HepG2 (cell line): ENCODE measurements around the gene NRBF2. TPM values are rescaled to one million over a fixed set of nuclear protein-coding genes. Genes with fewer than 3 reads are reported as not detected.

Source experiments
- ATAC-seq: fragments of 200-7000 bp; cut with Tn5 transposase; 3 replicates; pipeline ENCODE4 v1.9.1; 2020; ENCODE audit warnings: mild to moderate bottlenecking, moderate library complexity
- BruUV-seq: library from RNA; stranded (reverse); fragments of 400-500 nt; replicated peaks from 2 replicates; lab custom pipeline; 2021; lab: Mats Ljungman, UMichigan
- CTCF ChIA-PET: fragments of 300-600 bp; formaldehyde crosslinking; extraction: SDS; loops from one replicate; lab custom pipeline; 2021; ENCODE audit warnings: low total read pairs, inconsistent platforms, low intra/inter-chr PET ratio; lab: Yijun Ruan, JAX
- POLR2A ChIA-PET: fragments of 350-600 bp; sonication (Branson Sonifier 250); formaldehyde crosslinking; loops from one replicate; lab custom pipeline; 2020; ENCODE audit warnings: antibody characterized with exemption, inconsistent platforms; lab: Yijun Ruan, JAX
- DNase-seq: peaks from one replicate; pipeline ENCODE4 v3.0.0-alpha.2; 2015; ENCODE audit warnings: low spot score
- FAIRE-seq: peaks from 3 replicates; lab custom pipeline; 2011; peaks lifted over from hg19 to GRCh38; lab: Jason Lieb, UNC
- H2AFZ ChIP-seq: one replicate; pipeline ENCODE4 v1.6.1; 2011; ENCODE audit warnings: low read length, inconsistent platforms
- H3K27ac ChIP-seq: fragments of 300-600 bp; 3 replicates; pipeline ENCODE4 v1.8.0; 2011; ENCODE audit warnings: mixed run types, mild to moderate bottlenecking, mixed read lengths, low read length, inconsistent platforms; ENCODE audit not compliant: insufficient read depth; ENCODE audit errors: extremely low read length
- H3K27me3 ChIP-seq, 2 experiments: fragments of 200-600 bp in 1 of 2; 2 replicates in 1 of 2; 3 replicates in 1 of 2; pipeline versions ENCODE4 v1.6.0 to v1.8.0; 2011; ENCODE audit warnings: low read length in 2 of 2, mild to moderate bottlenecking in 2 of 2, moderate library complexity in 2 of 2, inconsistent platforms in 1 of 2; ENCODE audit not compliant: insufficient read depth in 2 of 2, control insufficient read depth in 1 of 2
- H3K36me3 ChIP-seq, 2 experiments: fragments of 200-600 bp in 1 of 2; replicated peaks in 1 of 2; 2 replicates in 1 of 2; 3 replicates in 1 of 2; pipeline versions ENCODE4 v1.5.1 to v1.8.0; 2011; ENCODE audit warnings: low read length in 2 of 2, inconsistent platforms in 1 of 2; ENCODE audit not compliant: insufficient read depth in 2 of 2, control insufficient read depth in 1 of 2
- H3K4me1 ChIP-seq: 2 replicates; pipeline ENCODE4 v1.5.1; 2012; ENCODE audit warnings: low read length, inconsistent platforms; ENCODE audit not compliant: insufficient read depth
- H3K4me2 ChIP-seq: 2 replicates; pipeline ENCODE4 v1.6.0; 2011; ENCODE audit warnings: low read depth, low read length, inconsistent platforms
- H3K4me3 ChIP-seq, 3 experiments: fragments of 200-600 bp in 1 of 3; sonication (generic), shearing (Covaris generic) in 1 of 3; replicated peaks in 1 of 3; 2 replicates each; pipeline ENCODE4 v1.5.1; 2011 to 2016; ENCODE audit warnings: low read length in 3 of 3, inconsistent platforms in 2 of 3, low read depth in 2 of 3, mild to moderate bottlenecking in 2 of 3, control low read depth in 1 of 3, mixed read lengths in 1 of 3; ENCODE audit not compliant: insufficient read depth in 1 of 3
- H3K79me2 ChIP-seq: one replicate; pipeline ENCODE4 v1.6.1; 2011; ENCODE audit warnings: low read length, inconsistent platforms; ENCODE audit not compliant: insufficient read depth
- H3K9ac ChIP-seq: 2 replicates; pipeline ENCODE4 v1.6.0; 2011; ENCODE audit warnings: mild to moderate bottlenecking, low read depth, low read length, inconsistent platforms; ENCODE audit not compliant: insufficient read depth
- H3K9me3 ChIP-seq: 2 replicates; pipeline ENCODE4 v1.5.1; 2012; ENCODE audit warnings: mild to moderate bottlenecking, low read length
- H4K20me1 ChIP-seq: 2 replicates; pipeline ENCODE4 v1.6.0; 2011; ENCODE audit warnings: inconsistent platforms, mild to moderate bottlenecking, low read length, moderate library complexity; ENCODE audit not compliant: insufficient read depth
- BCL6 ChIP-seq: IDR thresholded peaks from 2 replicates; pipeline ENCODE4 v1.6.1; 2016; ENCODE audit warnings: missing genetic modification reagents, missing compliant biosample characterization
- NFIC ChIP-seq: IDR thresholded peaks from 2 replicates; pipeline ENCODE4 v1.6.1; 2012; ENCODE audit warnings: mild to moderate bottlenecking, low read length, inconsistent platforms
- ZNF33A ChIP-seq: sonication (generic); formaldehyde crosslinking; IDR thresholded peaks from 2 replicates; pipeline ENCODE4 v1.5.1; 2020; ENCODE audit warnings: missing genetic modification reagents, mild to moderate bottlenecking, moderate library complexity, borderline replicate concordance
- ZNF607 ChIP-seq: sonication (generic); formaldehyde crosslinking; IDR thresholded peaks from 2 replicates; pipeline ENCODE4 v1.5.1; 2020; ENCODE audit warnings: missing genetic modification reagents, mild to moderate bottlenecking, borderline replicate concordance
- WGBS: methylation state at CpG from one replicate; pipeline ENCODE4 v1.1.6; 2017; ENCODE audit warnings: low lambda C conversion rate; 5-methylcytosine and 5-hydroxymethylcytosine counted together
- in situ Hi-C: cut with HindIII; loops from 2 replicates; pipeline ENCODE4 v1.10.0; 2017; ENCODE audit warnings: low pct_unique_long_range_greater_than_20kb; ENCODE audit not compliant: extremely low pct_ligation_motif_present
- intact Hi-C: fragments of 100-400 bp; cut with micrococcal nuclease; formaldehyde crosslinking; loops from one replicate; pipeline ENCODE4 v1.10.0; 2022; ENCODE audit not compliant: unreplicated experiment
- polyA plus RNA-seq, 8 experiments: library from polyadenylated mRNA; depleted of rRNA in 3 of 8; stranded (reverse) in 7 of 8; unstranded in 1 of 8; fragments of >200 nt; fragmentation: Illumina TruSeq in 4 of 8; extraction: Trizol in 4 of 8; gene quantifications; 2 replicates each; pipeline versions ENCODE4 v1.2.1 to v1.2.3, GENCODE V29; 2011 to 2016; ENCODE audit warnings: low read depth in 4 of 8, missing spikeins in 1 of 8, mixed read lengths in 1 of 8; ENCODE audit not compliant: insufficient read depth in 1 of 8
- total RNA-seq, 5 experiments: library from RNA; depleted of rRNA; stranded (reverse); fragments of >200 nt; fragmentation: Illumina TruSeq; extraction: Trizol; gene quantifications; 2 replicates each; pipeline ENCODE4 v1.2.3, GENCODE V29; 2016; ENCODE audit warnings: low read depth in 1 of 5
- TF ChIP-seq, protein P1 (sequence below): sonication (generic); formaldehyde crosslinking; IDR thresholded peaks from 2 replicates; pipeline ENCODE4 v1.4.0; 2020; ENCODE audit warnings: mild to moderate bottlenecking, missing genetic modification reagents, borderline replicate concordance
- TF ChIP-seq, protein P2 (sequence below): IDR thresholded peaks from 2 replicates; pipeline ENCODE4 v1.6.1; 2012; ENCODE audit warnings: inconsistent platforms
- TF ChIP-seq, protein P3 (sequence below): sonication (generic); formaldehyde crosslinking; IDR thresholded peaks from 2 replicates; pipeline ENCODE4 v1.4.0; 2020; ENCODE audit warnings: missing genetic modification reagents

Gene NRBF2
- total and polyA plus RNA-seq, 2 of the 13 experiments (the other 11 are each of a cell fraction or from before 2014, with no cell fraction given) = 20.0 to 28.4 TPM

DNA sequence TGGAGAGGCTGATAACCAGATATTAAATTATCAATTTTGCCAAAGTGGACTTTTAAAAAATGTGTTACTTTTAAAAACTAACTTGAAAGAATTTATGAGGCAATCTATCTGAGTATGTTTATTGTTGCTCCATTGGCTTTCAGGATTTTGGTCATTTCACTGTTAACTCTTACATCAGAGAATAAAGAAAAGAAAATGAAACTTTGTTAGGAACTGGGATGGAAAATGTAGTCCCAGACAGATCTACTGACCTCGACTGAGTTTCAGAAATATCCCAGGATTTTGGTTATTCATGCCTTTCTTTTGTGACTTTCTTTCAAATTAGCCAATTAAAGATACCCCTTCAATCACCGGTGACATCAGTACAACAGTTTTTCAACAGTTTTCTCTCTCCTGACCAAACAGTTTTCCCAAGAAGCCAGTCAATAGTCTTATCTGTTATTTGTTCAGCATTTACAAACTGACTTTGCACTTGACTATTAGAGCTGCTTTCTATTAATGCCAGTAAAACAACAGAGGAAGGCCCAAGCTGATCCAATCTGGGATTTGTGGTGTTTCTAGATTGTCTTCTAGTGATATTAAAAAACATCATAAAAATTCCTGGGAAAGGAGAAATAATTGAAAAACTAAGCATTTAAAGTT is 35.8 kb downstream of the NRBF2 start:
- WGBS = 59% methylated on average over 2 of the region's 2 CpGs
- intact Hi-C loops = loop anchor here (2.0 kb wide), 1 partner anchor 598 kb away; no protein-coding TSS in a partner anchor

More for the DNA sequence above, 35.8 kb downstream of the NRBF2 start:
- Histone ChIP-seq H3K27ac (no peak overlapping the region), H3K79me2 (no peaks in the 10 kb centered on the region), H3K27me3 (no peaks in the 10 kb centered on the region), H3K4me1 (no peaks in the 10 kb centered on the region), H3K36me3 (peaks cover 13 to 46% of the 10 kb centered on the region in 2 experiments), H3K9me3 (no peaks in the 10 kb centered on the region), H2AFZ (no peak overlapping the region), H3K4me2 (no peak overlapping the region), H3K9ac (no peak overlapping the region), H4K20me1 (no peaks in the 10 kb centered on the region), H3K4me3 (no peak overlapping the region)
- no TSS peak for BruUV-seq
- POLR2A ChIA-PET = no interaction called here
- CTCF ChIA-PET = interaction anchor here (1.8 kb wide), 1 partner anchor 465 kb away, joined by 5 read pairs; no protein-coding TSS in a partner anchor
- ATAC-seq (no peak), FAIRE-seq (no peak), DNase-seq (no peak)
- TF ChIP-seq, protein P1, sequence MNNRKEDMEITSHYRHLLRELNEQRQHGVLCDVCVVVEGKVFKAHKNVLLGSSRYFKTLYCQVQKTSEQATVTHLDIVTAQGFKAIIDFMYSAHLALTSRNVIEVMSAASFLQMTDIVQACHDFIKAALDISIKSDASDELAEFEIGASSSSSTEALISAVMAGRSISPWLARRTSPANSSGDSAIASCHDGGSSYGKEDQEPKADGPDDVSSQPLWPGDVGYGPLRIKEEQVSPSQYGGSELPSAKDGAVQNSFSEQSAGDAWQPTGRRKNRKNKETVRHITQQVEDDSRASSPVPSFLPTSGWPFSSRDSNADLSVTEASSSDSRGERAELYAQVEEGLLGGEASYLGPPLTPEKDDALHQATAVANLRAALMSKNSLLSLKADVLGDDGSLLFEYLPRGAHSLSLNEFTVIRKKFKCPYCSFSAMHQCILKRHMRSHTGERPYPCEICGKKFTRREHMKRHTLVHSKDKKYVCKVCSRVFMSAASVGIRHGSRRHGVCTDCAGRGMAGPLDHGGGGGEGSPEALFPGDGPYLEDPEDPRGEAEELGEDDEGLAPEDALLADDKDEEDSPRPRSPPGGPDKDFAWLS (CRISPR knock-in tag) = no peak
- TF ChIP-seq ZNF607 = no peak
- TF ChIP-seq ZNF33A (CRISPR knock-in tag) = no peak
- TF ChIP-seq BCL6 (CRISPR knock-in tag) = peak; percentile 93
- TF ChIP-seq NFIC = no peak
- TF ChIP-seq, protein P2, sequence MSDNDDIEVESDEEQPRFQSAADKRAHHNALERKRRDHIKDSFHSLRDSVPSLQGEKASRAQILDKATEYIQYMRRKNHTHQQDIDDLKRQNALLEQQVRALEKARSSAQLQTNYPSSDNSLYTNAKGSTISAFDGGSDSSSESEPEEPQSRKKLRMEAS = no peak
- TF ChIP-seq, protein P3, sequence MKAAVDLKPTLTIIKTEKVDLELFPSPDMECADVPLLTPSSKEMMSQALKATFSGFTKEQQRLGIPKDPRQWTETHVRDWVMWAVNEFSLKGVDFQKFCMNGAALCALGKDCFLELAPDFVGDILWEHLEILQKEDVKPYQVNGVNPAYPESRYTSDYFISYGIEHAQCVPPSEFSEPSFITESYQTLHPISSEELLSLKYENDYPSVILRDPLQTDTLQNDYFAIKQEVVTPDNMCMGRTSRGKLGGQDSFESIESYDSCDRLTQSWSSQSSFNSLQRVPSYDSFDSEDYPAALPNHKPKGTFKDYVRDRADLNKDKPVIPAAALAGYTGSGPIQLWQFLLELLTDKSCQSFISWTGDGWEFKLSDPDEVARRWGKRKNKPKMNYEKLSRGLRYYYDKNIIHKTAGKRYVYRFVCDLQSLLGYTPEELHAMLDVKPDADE (CRISPR knock-in tag) = no peak
- in situ Hi-C loops = loop anchor here (5.0 to 10.0 kb wide), 2 partner anchors 463 to 546 kb away; no protein-coding TSS in a partner anchor
